Breast epithelium (tissue), 4 donors: ENCODE data around the gene P4HA1. TPM values are rescaled to one million over a fixed set of nuclear protein-coding genes. Genes with fewer than 3 reads are reported as not detected.
A peak's percentile ranks its signal among the peaks of the same experiment; 100 is the strongest.
"Not testable (repeated sequence)": the region's sequence is repeated elsewhere in the genome, so short reads cannot be mapped to it uniquely, and the experiment has no call there.

ENCODE experiments used
- DNase-seq, 2 donors: peaks; one replicate each; pipeline ENCODE4 v3.0.0-alpha.2; 2019; ENCODE audit warnings: low spot score in 2 of 2
- H3K27ac ChIP-seq, 2 donors: fragments of 200-600 bp; sonication (generic) in 1 of 2; one replicate each; pipeline ENCODE4 v1.5.1; 2016 to 2019; ENCODE audit warnings: mild to moderate bottlenecking in 1 of 2
- H3K27me3 ChIP-seq, 2 donors: fragments of 200-600 bp; sonication (generic) in 1 of 2; one replicate each; pipeline versions ENCODE4 v1.5.1 to v1.6.0; 2017 to 2019; ENCODE audit warnings: control low read depth in 1 of 2, mild to moderate bottlenecking in 1 of 2
- H3K36me3 ChIP-seq: fragments of 200-600 bp; one replicate; pipeline ENCODE4 v1.5.1; 2019
- H3K4me1 ChIP-seq, 2 donors: fragments of 200-600 bp; sonication (generic); one replicate each; pipeline ENCODE4 v1.5.1; 2016 to 2019; ENCODE audit warnings: control low read depth in 1 of 2
- H3K4me3 ChIP-seq, 3 donors: fragments of 200-600 bp; sonication (generic); 1 replicate in 2 of 3; 2 replicates in 1 of 3; pipeline ENCODE4 v1.5.1; 2016 to 2019; ENCODE audit warnings: mild to moderate bottlenecking in 3 of 3, moderate library complexity in 2 of 3
- H3K9me3 ChIP-seq, 2 donors: fragments of 200-600 bp; sonication (generic) in 1 of 2; one replicate each; pipeline ENCODE4 v1.5.1; 2016 to 2019; ENCODE audit warnings: control low read depth in 1 of 2
- POLR2A ChIP-seq: fragments of 450-650 bp; IDR thresholded peaks from one replicate; pipeline ENCODE4 v1.6.1; 2016; ENCODE audit warnings: antibody characterized with exemption, mild to moderate bottlenecking, moderate library complexity
- POLR2AphosphoS5 ChIP-seq, 3 donors: sonication (generic); formaldehyde crosslinking; IDR thresholded peaks; one replicate each; pipeline ENCODE4 v1.6.1; 2017; ENCODE audit warnings: antibody characterized with exemption in 3 of 3
- intact Hi-C: fragments of 100-400 bp; cut with DNase I; formaldehyde crosslinking; loops from one replicate; pipeline ENCODE4 v1.15.1; 2023; ENCODE audit warnings: low total_unique reads
- total RNA-seq, 3 donors: library from RNA; depleted of rRNA; stranded (reverse); fragments of >200 nt; gene quantifications; one replicate each; pipeline ENCODE4 v1.1.0, GENCODE V29; 2016
- TF ChIP-seq, protein P1 (sequence below), 3 donors: fragments of 450-650 bp; IDR thresholded peaks; one replicate each; pipeline ENCODE4 v1.5.1; 2016 to 2017; ENCODE audit warnings: antibody characterized with exemption in 3 of 3, mild to moderate bottlenecking in 3 of 3, moderate library complexity in 3 of 3

P4HA1 gene
- total RNA-seq, 3 donors from 2014 or later, result 25.0 to 42.1 (median 34.1) TPM

DNA sequence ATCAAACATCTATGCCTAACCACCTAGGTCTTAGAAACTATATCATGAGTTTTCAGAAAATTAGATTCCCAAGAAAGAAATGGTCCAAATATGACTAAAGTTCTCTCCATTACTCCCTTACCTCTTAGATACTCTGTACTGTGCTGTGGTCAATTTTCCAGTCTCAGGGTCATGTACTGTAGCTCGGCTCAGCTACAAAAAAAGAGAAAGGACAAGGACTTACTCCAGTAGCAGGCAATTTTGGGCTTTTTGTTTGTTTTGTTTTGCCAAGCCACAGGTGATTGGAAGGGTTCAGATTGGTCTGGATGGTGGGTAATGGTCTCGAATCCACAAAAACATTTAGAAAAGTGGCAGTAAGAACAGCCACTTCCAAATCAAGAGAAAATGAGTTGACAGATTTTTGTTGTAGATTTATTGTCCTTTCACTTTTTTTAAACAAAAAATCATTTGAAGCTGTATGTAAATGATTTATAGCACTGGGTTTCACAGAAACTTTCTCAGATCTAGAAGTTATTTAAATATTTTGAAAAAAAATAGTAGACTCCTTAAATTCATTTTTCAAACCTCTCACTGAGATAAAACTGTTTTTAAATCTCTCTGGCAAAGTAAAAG is 52.8 kb downstream of the P4HA1 start:
- intact Hi-C loops, result no loop called here
- no peak overlapping the region for H3K27ac ChIP-seq

GRCh38 chr10:73043319-73043718 is 53.3 kb downstream of the P4HA1 start:
- DNase-seq, result no peak
- Histone ChIP-seq H3K4me1 (no peaks in the 10 kb centered on the region), H3K9me3 (no peaks in the 10 kb centered on the region), H3K27me3 (no peaks in the 10 kb centered on the region), H3K36me3 (no peaks in the 10 kb centered on the region), H3K27ac (no peak overlapping the region), H3K4me3 (no peak overlapping the region)
- TF ChIP-seq POLR2AphosphoS5 (IDR thresholded peaks at IDR 0.05), result no peak
- no peak for TF ChIP-seq POLR2A
- TF ChIP-seq, protein P1, sequence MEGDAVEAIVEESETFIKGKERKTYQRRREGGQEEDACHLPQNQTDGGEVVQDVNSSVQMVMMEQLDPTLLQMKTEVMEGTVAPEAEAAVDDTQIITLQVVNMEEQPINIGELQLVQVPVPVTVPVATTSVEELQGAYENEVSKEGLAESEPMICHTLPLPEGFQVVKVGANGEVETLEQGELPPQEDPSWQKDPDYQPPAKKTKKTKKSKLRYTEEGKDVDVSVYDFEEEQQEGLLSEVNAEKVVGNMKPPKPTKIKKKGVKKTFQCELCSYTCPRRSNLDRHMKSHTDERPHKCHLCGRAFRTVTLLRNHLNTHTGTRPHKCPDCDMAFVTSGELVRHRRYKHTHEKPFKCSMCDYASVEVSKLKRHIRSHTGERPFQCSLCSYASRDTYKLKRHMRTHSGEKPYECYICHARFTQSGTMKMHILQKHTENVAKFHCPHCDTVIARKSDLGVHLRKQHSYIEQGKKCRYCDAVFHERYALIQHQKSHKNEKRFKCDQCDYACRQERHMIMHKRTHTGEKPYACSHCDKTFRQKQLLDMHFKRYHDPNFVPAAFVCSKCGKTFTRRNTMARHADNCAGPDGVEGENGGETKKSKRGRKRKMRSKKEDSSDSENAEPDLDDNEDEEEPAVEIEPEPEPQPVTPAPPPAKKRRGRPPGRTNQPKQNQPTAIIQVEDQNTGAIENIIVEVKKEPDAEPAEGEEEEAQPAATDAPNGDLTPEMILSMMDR (IDR thresholded peaks at IDR 0.05), result no peak
- intact Hi-C loops, result no loop called here

More for the DNA sequence above, 52.8 kb downstream of the P4HA1 start:
- Histone ChIP-seq H3K9me3 (no peaks in the 10 kb centered on the region), H3K27me3 (no peaks in the 10 kb centered on the region), H3K4me1 (no peaks in the 10 kb centered on the region), H3K36me3 (no peaks in the 10 kb centered on the region), H3K4me3 (no peak overlapping the region)
- DNase-seq, result no peak
- TF ChIP-seq, protein P1 (IDR thresholded peaks at IDR 0.05), result no peak
- TF ChIP-seq POLR2AphosphoS5 (IDR thresholded peaks at IDR 0.05) (no peak), POLR2A (no peak)

DNA sequence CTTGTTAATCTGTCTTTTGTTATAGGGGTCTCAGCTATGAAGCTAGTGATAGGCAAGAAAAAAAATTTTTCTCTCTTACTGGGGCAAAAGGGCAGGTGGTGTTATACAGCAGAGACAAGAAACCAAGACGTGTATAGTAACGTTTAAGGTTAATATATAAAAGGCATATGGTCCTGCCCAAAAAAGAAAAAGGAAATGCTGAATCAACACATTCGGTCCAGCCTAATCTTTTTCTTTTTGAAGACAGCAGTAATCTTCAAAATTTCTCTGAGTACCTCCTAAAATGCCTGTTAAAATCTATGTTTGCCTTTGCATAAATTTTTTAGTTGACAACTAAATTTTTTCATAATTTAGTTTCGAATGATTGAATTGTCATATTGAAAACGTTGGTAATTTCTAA is 54.5 kb downstream of the P4HA1 start:
- Histone ChIP-seq H3K27ac (no peak overlapping the region), H3K4me1 (no peaks in the 10 kb centered on the region), H3K36me3 (no peaks in the 10 kb centered on the region), H3K9me3 (no peaks in the 10 kb centered on the region), H3K27me3 (no peaks in the 10 kb centered on the region), H3K4me3 (no peak overlapping the region)
- TF ChIP-seq, protein P1 (IDR thresholded peaks at IDR 0.05), result no peak
- TF ChIP-seq POLR2A (no peak), POLR2AphosphoS5 (IDR thresholded peaks at IDR 0.05) (no peak)
- intact Hi-C loops, result no loop called here
- no peak for DNase-seq

- TF ChIP-seq, protein P1 (IDR thresholded peaks at IDR 0.05), result no peak
- TF ChIP-seq POLR2AphosphoS5 (IDR thresholded peaks at IDR 0.05) (no peak), POLR2A (no peak)
- DNase-seq, result no peak
- intact Hi-C loops, result no loop called here
- no peaks in the 10 kb centered on the region for H3K36me3 ChIP-seq
- no peaks in the 10 kb centered on the region for H3K27me3 ChIP-seq
- peak overlapping the region in 1 of 2 donors; percentile 2 for H3K27ac ChIP-seq
- no peaks in the 10 kb centered on the region for H3K4me1 ChIP-seq
- no peak overlapping the region for H3K4me3 ChIP-seq
- H3K9me3 ChIP-seq, result no peaks in the 10 kb centered on the region
Measured at GRCh38 chr10:73039635-73040034, 57.0 kb downstream of the P4HA1 start.

DNA sequence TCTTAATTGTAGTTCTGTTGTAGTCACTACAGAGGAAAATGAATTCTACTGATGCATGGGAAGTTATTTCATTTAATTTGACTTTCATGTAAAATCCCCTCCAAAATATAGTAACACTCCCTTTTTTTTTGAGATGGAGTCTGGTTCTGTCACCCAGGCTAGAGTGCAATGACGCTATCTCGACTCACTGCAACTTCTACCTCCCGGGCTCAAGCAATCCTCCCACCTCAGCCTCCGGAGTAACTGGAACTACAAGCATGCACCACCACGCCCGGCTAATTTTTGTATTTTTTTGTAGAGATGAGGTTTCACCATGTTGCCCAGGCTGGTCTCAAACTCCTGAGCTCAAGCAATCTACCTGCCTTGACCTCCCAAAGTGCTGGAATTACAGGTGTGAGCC is 60.4 kb downstream of the P4HA1 start:
- intact Hi-C loops, H3K27me3 ChIP-seq, H3K4me3 ChIP-seq, DNase-seq, H3K36me3 ChIP-seq, H3K9me3 ChIP-seq, H3K4me1 ChIP-seq, H3K27ac ChIP-seq: not testable (repeated sequence)

DNA sequence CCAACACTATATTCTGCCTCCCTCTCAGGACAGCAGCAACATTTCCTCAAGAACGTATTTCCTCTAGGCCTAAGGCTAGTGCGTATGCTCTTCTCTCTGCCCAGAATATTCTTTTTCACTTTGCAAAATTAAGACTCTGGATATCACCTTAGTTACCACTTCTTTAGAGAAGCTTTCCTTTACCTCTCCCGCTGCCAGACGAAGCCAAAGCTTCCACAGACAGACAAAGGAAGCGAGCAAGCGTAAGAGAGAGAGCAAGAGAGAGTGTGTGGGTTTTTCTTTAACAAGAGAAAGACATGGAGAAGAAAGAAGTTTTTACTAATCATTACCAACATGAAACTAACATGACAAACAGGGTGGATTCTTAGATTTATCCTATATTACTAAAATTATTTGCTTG is 64.1 kb downstream of the P4HA1 start:
- Histone ChIP-seq H3K9me3 (no peaks in the 10 kb centered on the region), H3K4me3 (no peak overlapping the region), H3K4me1 (no peaks in the 10 kb centered on the region), H3K27ac (no peak overlapping the region), H3K36me3 (no peaks in the 10 kb centered on the region), H3K27me3 (no peaks in the 10 kb centered on the region)
- TF ChIP-seq POLR2A (no peak), POLR2AphosphoS5 (IDR thresholded peaks at IDR 0.05) (no peak)
- TF ChIP-seq, protein P1 (IDR thresholded peaks at IDR 0.05), result no peak
- DNase-seq, result no peak
- intact Hi-C loops, result no loop called here

- H3K9me3 ChIP-seq, DNase-seq, intact Hi-C loops, H3K27me3 ChIP-seq, H3K27ac ChIP-seq, H3K4me3 ChIP-seq, H3K4me1 ChIP-seq, H3K36me3 ChIP-seq: not testable (repeated sequence)
Measured at GRCh38 chr10:73026623-73027022, 70.0 kb downstream of the P4HA1 start.

- H3K27ac ChIP-seq, H3K36me3 ChIP-seq, H3K4me3 ChIP-seq, H3K9me3 ChIP-seq, intact Hi-C loops, DNase-seq, H3K27me3 ChIP-seq, H3K4me1 ChIP-seq: not testable (repeated sequence)
Measured at GRCh38 chr10:73023455-73024070, 73.1 kb downstream of the P4HA1 start.
